NCI-H1694 treated with DMSO at 0.1 percent for 48 hours (cell line): ENCODE data around the gene ASB8.
"Not testable (repeated sequence)": the region's sequence is repeated elsewhere in the genome, so short reads cannot be mapped to it uniquely, and the experiment has no call there.

ENCODE experiments used
- DNase-seq: peaks from one replicate; lab custom pipeline; 2025; lab: John Stamatoyannopoulos, UW

The ASB8 gene

GRCh38 chr12:48142818-48143674, 14.3 kb downstream of the ASB8 start:
- DNase-seq: no peak

GRCh38 chr12:48135027-48135426, 22.3 kb downstream of the ASB8 start:
- DNase-seq: no peak

DNA sequence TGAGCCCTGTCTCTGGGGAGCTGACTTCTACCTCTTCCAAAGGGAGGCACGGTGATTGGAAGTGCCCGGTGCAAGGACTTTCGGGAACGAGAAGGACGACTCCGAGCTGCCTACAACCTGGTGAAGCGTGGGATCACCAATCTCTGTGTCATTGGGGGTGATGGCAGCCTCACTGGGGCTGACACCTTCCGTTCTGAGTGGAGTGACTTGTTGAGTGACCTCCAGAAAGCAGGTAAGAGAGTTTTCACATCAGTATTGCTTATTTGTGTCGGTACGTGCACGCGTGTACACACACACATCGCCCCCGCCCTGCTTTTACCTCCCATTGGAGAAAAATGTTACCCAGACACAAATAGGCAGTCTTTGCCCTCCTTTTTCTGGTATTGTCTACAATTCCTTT, 24.5 kb downstream of the ASB8 start:
- DNase-seq: no peak

DNA sequence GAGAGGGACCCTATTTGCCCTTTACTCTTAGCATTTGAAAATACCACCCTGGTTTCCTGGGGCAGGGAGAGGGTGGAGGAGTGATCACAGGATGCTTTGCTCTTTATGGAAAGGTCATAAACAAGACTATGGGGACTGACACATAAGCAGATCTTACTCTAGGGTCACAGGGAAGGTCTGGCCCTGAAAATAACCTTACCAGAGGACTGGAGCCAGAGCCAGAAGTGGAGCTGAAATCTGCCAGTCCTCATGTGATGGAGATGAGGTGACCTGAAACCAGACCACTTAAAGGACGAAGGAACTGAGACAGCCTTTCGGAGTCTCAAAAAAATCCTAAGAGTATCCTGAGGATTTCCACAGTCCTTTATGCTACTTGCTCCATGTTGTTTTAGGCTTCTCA, 25.8 kb downstream of the ASB8 start:
- no peak for DNase-seq

DNA sequence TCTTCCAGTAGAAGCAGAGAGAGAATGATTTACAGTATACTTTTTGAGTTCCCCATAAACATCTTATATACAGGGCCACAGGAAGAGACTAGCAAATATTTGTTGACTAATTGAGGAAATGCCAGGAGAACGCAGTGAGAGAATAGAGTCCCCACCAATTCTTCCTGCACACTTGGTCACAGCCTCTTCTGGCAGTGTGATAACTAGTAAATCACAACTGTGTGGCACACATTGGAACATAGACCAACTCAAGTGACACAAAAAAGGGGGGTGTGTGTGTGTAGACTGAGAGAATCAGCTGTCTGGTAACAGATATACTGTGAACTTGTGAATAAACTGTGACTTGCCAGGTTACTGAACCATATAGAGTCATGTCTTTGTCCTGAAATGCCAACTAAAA, 27.9 kb downstream of the ASB8 start:
- DNase-seq: no peak

DNA sequence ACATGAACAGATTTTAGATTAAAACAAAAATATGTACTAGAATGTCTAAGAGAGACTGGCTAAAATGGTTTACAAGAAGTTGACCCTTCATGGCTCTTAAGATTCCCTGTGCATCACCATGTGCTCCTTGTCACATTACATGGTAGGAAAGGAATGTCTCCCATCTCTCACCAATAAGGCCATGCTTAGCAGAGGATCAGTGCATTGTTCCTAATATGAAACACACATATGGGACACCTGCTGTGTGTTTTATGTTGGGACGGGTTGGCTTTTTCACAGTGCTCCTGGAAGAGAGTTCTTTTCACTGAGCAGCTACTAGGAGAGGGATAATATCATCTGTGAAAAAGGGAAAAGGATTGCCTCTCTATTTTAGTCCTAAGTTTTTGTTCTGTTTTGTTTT, 28.5 kb downstream of the ASB8 start:
- DNase-seq: no peak

DNA sequence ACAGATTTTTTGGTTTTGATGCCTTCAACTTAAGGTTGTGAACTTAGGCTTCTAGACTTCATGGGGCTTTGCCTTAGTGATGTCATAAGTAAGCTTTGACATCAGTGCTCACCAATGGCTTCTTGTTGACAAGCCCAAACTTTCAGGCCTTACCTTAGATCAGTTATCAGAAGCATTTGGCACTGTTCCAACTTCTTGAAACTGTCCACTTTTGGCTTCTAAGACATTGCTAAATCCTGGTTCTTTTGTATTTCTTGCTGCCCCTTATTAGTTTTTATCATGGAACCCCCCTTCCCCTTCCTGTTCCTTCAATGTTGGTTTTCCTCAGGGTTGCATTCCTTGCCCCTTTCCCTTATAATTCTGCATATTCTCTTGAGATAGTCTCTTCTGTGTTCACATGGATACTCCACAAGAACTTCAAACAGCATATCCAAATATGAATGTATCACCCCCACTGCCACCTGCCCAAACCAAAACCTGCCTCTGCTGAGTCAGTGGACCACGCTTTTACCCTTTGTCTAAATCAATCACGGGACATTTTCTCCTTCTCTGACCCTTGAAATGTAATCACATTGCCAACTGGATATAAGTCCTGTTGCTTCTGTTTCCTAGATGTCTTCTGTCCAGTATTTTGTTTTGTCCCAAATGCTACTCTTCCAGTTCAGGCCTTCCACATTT, 30.2 kb downstream of the ASB8 start:
- DNase-seq: no peak

DNA sequence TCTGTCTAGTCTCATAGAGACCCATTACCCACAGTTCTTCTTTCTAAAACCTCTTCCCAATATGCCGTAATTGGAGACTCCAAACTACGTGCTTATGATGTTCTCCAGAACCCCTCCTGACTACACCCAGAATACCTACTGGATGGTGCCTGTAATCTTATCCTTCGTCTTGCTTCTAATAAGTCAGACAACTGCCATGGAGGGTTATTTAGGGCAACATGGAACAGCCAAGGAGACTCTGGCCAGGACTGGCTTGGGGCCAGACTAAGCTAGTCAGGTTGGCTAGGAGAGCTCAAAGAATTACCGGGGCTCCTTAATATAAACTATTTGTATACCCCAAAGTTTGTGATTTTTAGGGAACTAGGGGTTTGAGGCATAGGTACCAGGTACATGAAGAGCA, 31.3 kb downstream of the ASB8 start:
- DNase-seq: no peak

DNA sequence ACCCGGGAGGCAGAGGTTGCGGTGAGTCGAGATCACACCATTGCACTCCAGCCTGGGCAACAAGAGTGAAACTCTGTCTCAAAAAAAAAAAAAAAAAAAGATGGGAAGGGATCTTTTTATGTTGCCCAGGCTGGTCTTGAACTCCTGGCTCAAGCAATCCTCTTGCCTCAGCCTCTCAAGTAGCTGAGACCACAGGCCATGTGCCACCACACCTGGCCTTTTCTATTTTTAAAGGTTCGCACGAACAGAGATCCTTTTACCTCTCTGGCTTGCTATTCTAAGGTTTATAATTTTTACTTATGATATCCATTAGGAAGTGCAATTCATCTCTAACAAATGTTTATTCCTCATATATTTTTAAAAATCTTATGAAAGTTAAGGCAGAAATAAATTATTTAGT, 31.8 kb downstream of the ASB8 start:
- DNase-seq: not testable (repeated sequence)

DNA sequence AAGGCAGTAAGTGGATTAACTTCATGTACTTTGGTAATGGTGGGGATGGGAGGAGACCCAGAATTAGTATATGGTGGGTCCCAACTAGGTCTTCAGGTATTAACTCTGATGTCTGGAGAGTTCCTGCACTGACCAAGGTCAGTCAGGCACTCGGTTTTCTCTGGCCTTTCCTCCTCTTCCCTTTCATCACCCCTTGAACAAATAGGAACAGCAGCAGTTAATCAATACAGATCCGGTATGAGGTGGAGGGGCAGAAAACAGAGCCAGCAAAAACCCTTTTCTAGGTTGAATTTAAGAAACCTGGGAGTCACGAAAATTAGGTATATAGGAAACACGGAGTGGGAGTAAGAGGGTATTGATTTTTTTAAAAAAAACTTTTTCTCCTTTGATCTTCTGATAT, 34.1 kb downstream of the ASB8 start:
- no peak for DNase-seq

DNA sequence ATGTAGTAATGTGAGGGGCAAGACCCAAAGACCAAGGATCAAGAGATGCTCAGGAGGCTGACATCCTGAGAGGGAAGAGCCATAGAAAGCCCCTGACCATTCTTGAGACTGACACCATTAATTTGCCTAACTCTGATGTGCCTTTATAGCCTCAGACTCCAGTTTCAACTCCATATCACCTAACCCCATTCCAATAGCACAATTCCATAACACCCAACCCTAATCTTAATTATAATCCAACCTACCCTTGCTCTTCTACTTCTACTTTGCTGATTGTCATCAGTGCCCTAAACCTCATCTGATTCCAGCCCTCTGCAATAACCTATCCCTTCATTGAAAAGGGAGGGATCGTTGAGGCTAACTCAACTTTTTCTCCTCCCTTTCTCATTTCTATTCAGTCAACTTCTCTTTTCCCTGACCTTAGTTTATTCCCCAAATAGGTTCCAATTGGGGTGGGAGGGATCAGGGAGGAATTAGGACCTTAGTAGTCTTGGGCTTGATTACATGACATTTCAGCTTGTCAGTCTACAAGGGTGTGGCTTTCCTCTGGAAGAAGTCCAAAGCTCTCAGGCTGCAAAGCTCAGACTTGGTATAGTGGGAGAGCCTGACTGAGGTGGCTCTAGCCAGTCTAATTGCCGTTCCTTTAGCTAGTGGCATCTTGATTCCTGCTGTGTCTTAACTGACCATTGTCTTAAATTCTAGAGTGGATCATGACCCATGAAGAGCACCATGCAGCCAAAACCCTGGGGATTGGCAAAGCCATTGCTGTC, 35.1 kb downstream of the ASB8 start:
- DNase-seq: no peak

DNA sequence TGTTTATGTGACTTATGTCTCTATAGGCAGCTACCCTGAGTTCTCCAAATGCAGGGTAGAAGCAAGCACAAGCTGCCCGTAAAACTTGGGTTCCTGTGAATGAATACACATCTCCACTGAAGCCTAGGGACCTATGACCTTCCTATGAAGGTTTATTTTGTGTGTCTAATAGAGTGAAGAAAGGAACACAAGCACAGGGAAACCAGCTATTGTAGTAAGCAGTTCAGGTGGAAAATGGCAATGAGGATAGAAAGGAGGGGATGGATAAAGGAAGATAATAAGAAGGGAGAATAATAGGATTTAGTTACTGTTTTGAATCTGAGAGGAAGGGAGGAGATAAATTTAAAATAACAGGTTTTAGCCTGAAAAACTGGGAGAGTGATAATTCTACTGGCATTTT, 35.8 kb downstream of the ASB8 start:
- no peak for DNase-seq

GRCh38 chr12:48119834-48120195, 37.5 kb downstream of the ASB8 start:
- DNase-seq: no peak

GRCh38 chr12:48119078-48119833, 38.1 kb downstream of the ASB8 start, which contains the start of gene PFKM:
PFKM (plus strand) TSS chr12:48119364; CDS start chr12:48122775, 3,411 bp downstream.
- peak; percentile 68 for DNase-seq

- DNase-seq: no peak
Observed at GRCh38 chr12:48118284-48118871, 38.9 kb downstream of the ASB8 start.

- no peak for DNase-seq
Observed at GRCh38 chr12:48115957-48116356, 41.4 kb downstream of the ASB8 start.

DNA sequence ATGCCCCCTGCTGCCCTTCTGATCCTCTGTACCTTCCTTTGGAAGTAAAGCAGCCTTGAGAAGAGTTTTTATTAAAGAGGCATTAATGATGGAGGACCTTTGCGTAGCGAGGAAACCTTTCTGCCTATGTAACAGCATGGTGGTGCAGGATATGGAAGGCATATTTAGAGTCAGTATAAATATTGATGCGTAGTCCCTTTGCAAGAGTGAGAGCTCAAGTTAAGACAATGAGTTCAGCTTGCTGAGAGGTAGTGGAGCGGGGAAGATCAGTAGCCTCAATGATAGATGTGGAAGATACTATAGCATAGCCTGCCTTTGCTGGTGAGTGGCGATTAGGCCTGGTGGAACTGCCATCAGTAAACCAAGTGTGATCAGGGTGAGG, 46.0 kb downstream of the ASB8 start:
- DNase-seq: not testable (repeated sequence)

DNA sequence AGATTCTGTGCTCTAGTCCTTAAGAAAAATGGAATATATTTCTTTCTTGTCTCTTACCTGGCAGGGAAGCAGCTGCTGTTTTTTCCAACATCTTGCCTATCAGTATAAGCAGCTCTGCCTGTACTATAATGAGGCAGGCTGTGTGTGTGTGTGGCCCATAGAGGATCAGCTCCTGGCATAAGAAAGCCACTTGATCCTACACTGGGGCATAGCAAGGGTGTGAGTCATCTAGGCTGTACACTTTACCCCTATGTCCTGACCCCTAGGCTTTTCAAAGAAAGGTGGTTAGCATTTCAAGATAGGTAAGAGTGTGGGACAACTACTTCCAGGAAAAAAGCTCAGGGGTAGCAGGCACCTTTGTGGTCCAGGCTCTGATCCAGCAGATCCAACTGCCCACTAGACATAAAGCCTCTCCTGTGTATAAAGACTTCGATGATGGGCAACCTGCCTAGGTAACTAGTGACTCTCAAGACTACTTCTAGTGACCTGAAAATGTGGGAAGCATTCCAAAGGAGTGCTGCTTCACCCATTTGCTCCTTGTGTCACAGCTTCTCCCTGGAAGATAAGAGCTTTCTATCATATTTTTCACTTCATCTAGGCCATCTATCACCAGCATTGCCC, 46.5 kb downstream of the ASB8 start:
- DNase-seq: no peak

GRCh38 chr12:48109424-48109823, 47.9 kb downstream of the ASB8 start:
- DNase-seq: no peak

GRCh38 chr12:48106681-48107613, 50.4 kb downstream of the ASB8 start:
- no peak for DNase-seq
